SK-N-SH (cell line): ENCODE measurements around the gene GRID2IP. TPM values are rescaled to one million over a fixed set of nuclear protein-coding genes. Genes with fewer than 3 reads are reported as not detected.
A peak's percentile ranks its signal among the peaks of the same experiment; 100 is the strongest.

Experiments used
- CTCF ChIA-PET: fragments of 300-600, 350-600 bp; formaldehyde crosslinking; extraction: SDS; loops from one replicate; lab custom pipeline; 2021; lab: Yijun Ruan, JAX
- POLR2A ChIA-PET: fragments of 350-600 bp; sonication (Branson Sonifier 250); formaldehyde crosslinking; extraction: SDS; loops from one replicate; lab custom pipeline; 2020; ENCODE audit warnings: antibody characterized with exemption, inconsistent platforms; lab: Yijun Ruan, JAX
- DNase-seq: peaks from one replicate; pipeline ENCODE4 v3.0.0; 2012
- H2AFZ ChIP-seq: fragments of 200-600 bp; sonication (generic); 2 replicates; pipeline ENCODE4 v1.8.1; 2016; ENCODE audit warnings: antibody characterized with exemption, mild to moderate bottlenecking, low read depth
- H3F3A ChIP-seq: fragments of 200-600 bp; sonication (generic); replicated peaks from 2 replicates; pipeline ENCODE3; 2016; ENCODE audit warnings: antibody characterized with exemption, mild to moderate bottlenecking; ENCODE audit not compliant: insufficient read depth
- H3K27ac ChIP-seq, 2 experiments: fragments of 200-500 bp in 1 of 2; fragments of 200-600 bp in 1 of 2; sonication (Bioruptor generic) in 1 of 2; sonication (generic), shearing (Covaris generic) in 1 of 2; 2 replicates each; pipeline versions ENCODE4 v1.5.1 to v1.6.1; 2014 to 2016; ENCODE audit warnings: low read depth in 2 of 2, inconsistent platforms in 1 of 2, low read length in 1 of 2, mild to moderate bottlenecking in 1 of 2, mixed read lengths in 1 of 2
- H3K27me3 ChIP-seq: fragments of 200-600 bp; sonication (generic), shearing (Covaris generic); 2 replicates; pipeline ENCODE4 v1.6.1; 2016; ENCODE audit warnings: mixed run types; ENCODE audit not compliant: insufficient read depth
- H3K36me3 ChIP-seq, 2 experiments: fragments of 200-500 bp in 1 of 2; fragments of 200-600 bp in 1 of 2; sonication (Bioruptor generic) in 1 of 2; sonication (generic) in 1 of 2; replicated peaks in 1 of 2; 2 replicates each; pipeline versions ENCODE3 to v1.5.1; 2014 to 2016; ENCODE audit warnings: low read length in 1 of 2, mild to moderate bottlenecking in 1 of 2; ENCODE audit not compliant: insufficient read depth in 2 of 2, control insufficient read depth in 1 of 2
- H3K4me1 ChIP-seq, 2 experiments: fragments of 200-500 bp in 1 of 2; fragments of 200-600 bp in 1 of 2; sonication (Bioruptor generic) in 1 of 2; sonication (generic), shearing (Covaris generic) in 1 of 2; 2 replicates each; pipeline versions ENCODE4 v1.5.1 to v1.6.1; 2014 to 2016; ENCODE audit warnings: low read depth in 1 of 2, low read length in 1 of 2, mixed run types in 1 of 2; ENCODE audit not compliant: insufficient read depth in 2 of 2, control insufficient read depth in 1 of 2
- H3K4me2 ChIP-seq: fragments of 200-600 bp; sonication (generic), shearing (Covaris generic); 2 replicates; pipeline ENCODE4 v1.6.1; 2017; ENCODE audit warnings: mixed run types
- H3K4me3 ChIP-seq, 2 experiments: fragments of 200-500 bp in 1 of 2; fragments of 200-600 bp in 1 of 2; sonication (Bioruptor generic) in 1 of 2; sonication (generic), shearing (Covaris generic) in 1 of 2; 2 replicates each; pipeline versions ENCODE4 v1.5.1 to v1.8.1; 2014 to 2016; ENCODE audit warnings: low read depth in 2 of 2, inconsistent platforms in 1 of 2, low read length in 1 of 2, mild to moderate bottlenecking in 1 of 2, mixed read lengths in 1 of 2, moderate library complexity in 1 of 2
- H3K79me2 ChIP-seq: fragments of 200-600 bp; sonication (generic); 2 replicates; pipeline ENCODE4 v1.8.1; 2017; ENCODE audit warnings: mild to moderate bottlenecking; ENCODE audit not compliant: insufficient read depth
- H3K9ac ChIP-seq: fragments of 200-600 bp; sonication (generic); 2 replicates; pipeline ENCODE4 v1.6.1; 2017; ENCODE audit warnings: mixed run types
- H3K9me2 ChIP-seq: fragments of 200-600 bp; sonication (generic); 2 replicates; pipeline ENCODE4 v1.6.1; 2017; ENCODE audit warnings: mixed run types
- H3K9me3 ChIP-seq: fragments of 200-600 bp; sonication (generic); 2 replicates; pipeline ENCODE4 v1.6.1; 2017; ENCODE audit warnings: mixed run types, mild to moderate bottlenecking, moderate library complexity
- H4K20me1 ChIP-seq: fragments of 200-600 bp; sonication (generic); 2 replicates; pipeline ENCODE4 v1.6.1; 2017; ENCODE audit warnings: mild to moderate bottlenecking, mixed run types; ENCODE audit not compliant: insufficient read depth
- CHD2 ChIP-seq: fragments of 150-350 bp; IDR thresholded peaks from 2 replicates; pipeline ENCODE4 v1.6.1; 2018; ENCODE audit warnings: low read length; ENCODE audit not compliant: partially characterized antibody
- EZH2phosphoT487 ChIP-seq: fragments of 200-600 bp; sonication (generic); IDR thresholded peaks from 2 replicates; pipeline ENCODE4 v1.6.1; 2017; ENCODE audit warnings: low read depth, mixed run types, mild to moderate bottlenecking, antibody characterized with exemption, moderate library complexity, borderline replicate concordance
- FOXJ3 ChIP-seq: sonication (generic); formaldehyde crosslinking; IDR thresholded peaks from 2 replicates; pipeline ENCODE4 v1.5.1; 2020; ENCODE audit warnings: mild to moderate bottlenecking, missing genetic modification reagents
- GABPA ChIP-seq: IDR thresholded peaks from 2 replicates; pipeline ENCODE4 v1.4.0; 2012; ENCODE audit warnings: low read depth, mild to moderate bottlenecking
- JUND ChIP-seq: IDR thresholded peaks from 2 replicates; pipeline ENCODE4 v1.4.0; 2012
- MEF2A ChIP-seq: IDR thresholded peaks from 2 replicates; pipeline ENCODE4 v1.4.0; 2012; ENCODE audit warnings: low read depth, borderline replicate concordance
- MXI1 ChIP-seq: IDR thresholded peaks from 2 replicates; pipeline ENCODE4 v1.6.1; 2012; ENCODE audit warnings: mild to moderate bottlenecking, low read depth, low read length, improper control_type of control experiment
- NFIC ChIP-seq: IDR thresholded peaks from 2 replicates; pipeline ENCODE4 v1.4.0; 2012; ENCODE audit warnings: borderline replicate concordance
- NRF1 ChIP-seq: IDR thresholded peaks from 2 replicates; pipeline ENCODE4 v1.6.1; 2012; ENCODE audit warnings: low read depth, mild to moderate bottlenecking, low read length
- RCOR1 ChIP-seq: fragments of 150-350 bp; IDR thresholded peaks from 2 replicates; pipeline ENCODE4 v1.6.1; 2017; ENCODE audit warnings: antibody characterized with exemption, low read length
- RFX5 ChIP-seq: IDR thresholded peaks from 2 replicates; pipeline ENCODE4 v1.6.1; 2012; ENCODE audit warnings: mild to moderate bottlenecking, improper control_type of control experiment, low read length
- RXRA ChIP-seq: IDR thresholded peaks from 2 replicates; pipeline ENCODE4 v1.4.0; 2012; ENCODE audit warnings: low read depth, mild to moderate bottlenecking, borderline replicate concordance
- SIN3A ChIP-seq: IDR thresholded peaks from 2 replicates; pipeline ENCODE4 v1.6.1; 2012; ENCODE audit warnings: low read depth, mild to moderate bottlenecking, low read length, moderate library complexity, borderline replicate concordance
- SMC3 ChIP-seq: IDR thresholded peaks from 2 replicates; pipeline ENCODE4 v1.6.1; 2012; ENCODE audit warnings: low read depth, low read length, improper control_type of control experiment
- TCF12 ChIP-seq: IDR thresholded peaks from 2 replicates; pipeline ENCODE4 v1.4.0; 2012
- TEAD4 ChIP-seq: IDR thresholded peaks from 2 replicates; pipeline ENCODE4 v1.4.0; 2012; ENCODE audit warnings: mild to moderate bottlenecking, borderline replicate concordance; ENCODE audit not compliant: insufficient read depth
- YY1 ChIP-seq: IDR thresholded peaks from 2 replicates; pipeline ENCODE4 v1.4.0; 2012; ENCODE audit warnings: low read depth, mild to moderate bottlenecking
- WGBS: methylation state at CpG from one replicate; pipeline ENCODE4 v1.1.6; 2017; ENCODE audit warnings: low lambda C conversion rate; 5-methylcytosine and 5-hydroxymethylcytosine counted together
- polyA plus RNA-seq, 3 experiments: library from polyadenylated mRNA; depleted of rRNA; stranded (reverse); fragments of >200 nt; gene quantifications; 2 replicates each; pipeline ENCODE4 v1.2.3, GENCODE V29; 2012
- TF ChIP-seq, protein P1 (sequence below): IDR thresholded peaks from 2 replicates; pipeline ENCODE4; 2012
- TF ChIP-seq, protein P2 (sequence below): IDR thresholded peaks from 2 replicates; pipeline ENCODE4 v1.4.0; 2012; ENCODE audit warnings: low read depth, borderline replicate concordance
- TF ChIP-seq, protein P3 (sequence below): IDR thresholded peaks from 2 replicates; pipeline ENCODE4 v1.4.0; 2012; ENCODE audit warnings: low read depth, borderline replicate concordance
- TF ChIP-seq, protein P4 (sequence below): IDR thresholded peaks from 2 replicates; pipeline ENCODE4 v1.6.1; 2012; ENCODE audit warnings: mild to moderate bottlenecking, low read depth, low read length, moderate library complexity
- TF ChIP-seq, protein P5 (sequence below): fragments of 200-600 bp; sonication (generic); IDR thresholded peaks from 2 replicates; pipeline ENCODE4 v1.6.1; 2017; ENCODE audit warnings: antibody characterized with exemption, mild to moderate bottlenecking, moderate library complexity

Gene GRID2IP
- polyA plus RNA-seq, 1 of the 3 experiments (the other 2 are of a cell fraction), result 0.03 TPM

DNA sequence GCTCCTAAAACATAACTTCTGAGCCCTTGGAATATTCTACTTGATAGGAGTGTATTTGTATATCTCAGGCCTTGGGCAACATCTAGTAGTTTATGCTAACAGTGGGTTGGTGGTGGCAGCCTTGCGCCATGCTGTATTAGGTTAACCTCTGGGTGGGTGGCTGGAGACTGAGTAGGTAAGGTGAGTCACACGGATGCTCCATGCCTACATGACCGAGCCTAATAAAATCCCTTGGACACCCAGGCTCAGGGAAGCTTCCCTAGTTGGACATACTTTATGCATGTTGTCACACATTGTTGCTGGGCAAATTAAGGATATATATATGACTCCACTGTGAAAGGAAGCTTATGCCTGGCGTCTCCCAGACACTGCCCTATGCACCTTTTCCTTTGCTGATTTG is 97.5 kb downstream of the GRID2IP start (continued):
- TF ChIP-seq, protein P1, sequence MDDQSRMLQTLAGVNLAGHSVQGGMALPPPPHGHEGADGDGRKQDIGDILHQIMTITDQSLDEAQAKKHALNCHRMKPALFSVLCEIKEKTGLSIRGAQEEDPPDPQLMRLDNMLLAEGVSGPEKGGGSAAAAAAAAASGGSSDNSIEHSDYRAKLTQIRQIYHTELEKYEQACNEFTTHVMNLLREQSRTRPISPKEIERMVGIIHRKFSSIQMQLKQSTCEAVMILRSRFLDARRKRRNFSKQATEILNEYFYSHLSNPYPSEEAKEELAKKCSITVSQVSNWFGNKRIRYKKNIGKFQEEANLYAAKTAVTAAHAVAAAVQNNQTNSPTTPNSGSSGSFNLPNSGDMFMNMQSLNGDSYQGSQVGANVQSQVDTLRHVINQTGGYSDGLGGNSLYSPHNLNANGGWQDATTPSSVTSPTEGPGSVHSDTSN, result no peak
- TF ChIP-seq MEF2A (no peak), YY1 (no peak), SMC3 (no peak), TEAD4 (no peak), RXRA (no peak), GABPA (no peak), RCOR1 (no peak), JUND (peak; percentile 34; the same call in 1 of the 2 replicates), RFX5 (0 out of 2 replicates have a peak, but pooled peaks have one; percentile 69), CHD2 (no peak), EZH2phosphoT487 (no peak), NRF1 (no peak), NFIC (no peak), SIN3A (no peak), MXI1 (no peak), FOXJ3 (CRISPR knock-in tag) (no peak)
- TF ChIP-seq, protein P2, sequence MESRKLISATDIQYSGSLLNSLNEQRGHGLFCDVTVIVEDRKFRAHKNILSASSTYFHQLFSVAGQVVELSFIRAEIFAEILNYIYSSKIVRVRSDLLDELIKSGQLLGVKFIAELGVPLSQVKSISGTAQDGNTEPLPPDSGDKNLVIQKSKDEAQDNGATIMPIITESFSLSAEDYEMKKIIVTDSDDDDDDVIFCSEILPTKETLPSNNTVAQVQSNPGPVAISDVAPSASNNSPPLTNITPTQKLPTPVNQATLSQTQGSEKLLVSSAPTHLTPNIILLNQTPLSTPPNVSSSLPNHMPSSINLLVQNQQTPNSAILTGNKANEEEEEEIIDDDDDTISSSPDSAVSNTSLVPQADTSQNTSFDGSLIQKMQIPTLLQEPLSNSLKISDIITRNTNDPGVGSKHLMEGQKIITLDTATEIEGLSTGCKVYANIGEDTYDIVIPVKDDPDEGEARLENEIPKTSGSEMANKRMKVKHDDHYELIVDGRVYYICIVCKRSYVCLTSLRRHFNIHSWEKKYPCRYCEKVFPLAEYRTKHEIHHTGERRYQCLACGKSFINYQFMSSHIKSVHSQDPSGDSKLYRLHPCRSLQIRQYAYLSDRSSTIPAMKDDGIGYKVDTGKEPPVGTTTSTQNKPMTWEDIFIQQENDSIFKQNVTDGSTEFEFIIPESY, result 0 out of 2 replicates have a peak, but pooled peaks have one; percentile 17
- TF ChIP-seq, protein P3, sequence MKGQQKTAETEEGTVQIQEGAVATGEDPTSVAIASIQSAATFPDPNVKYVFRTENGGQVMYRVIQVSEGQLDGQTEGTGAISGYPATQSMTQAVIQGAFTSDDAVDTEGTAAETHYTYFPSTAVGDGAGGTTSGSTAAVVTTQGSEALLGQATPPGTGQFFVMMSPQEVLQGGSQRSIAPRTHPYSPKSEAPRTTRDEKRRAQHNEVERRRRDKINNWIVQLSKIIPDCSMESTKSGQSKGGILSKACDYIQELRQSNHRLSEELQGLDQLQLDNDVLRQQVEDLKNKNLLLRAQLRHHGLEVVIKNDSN, result no peak

DNA sequence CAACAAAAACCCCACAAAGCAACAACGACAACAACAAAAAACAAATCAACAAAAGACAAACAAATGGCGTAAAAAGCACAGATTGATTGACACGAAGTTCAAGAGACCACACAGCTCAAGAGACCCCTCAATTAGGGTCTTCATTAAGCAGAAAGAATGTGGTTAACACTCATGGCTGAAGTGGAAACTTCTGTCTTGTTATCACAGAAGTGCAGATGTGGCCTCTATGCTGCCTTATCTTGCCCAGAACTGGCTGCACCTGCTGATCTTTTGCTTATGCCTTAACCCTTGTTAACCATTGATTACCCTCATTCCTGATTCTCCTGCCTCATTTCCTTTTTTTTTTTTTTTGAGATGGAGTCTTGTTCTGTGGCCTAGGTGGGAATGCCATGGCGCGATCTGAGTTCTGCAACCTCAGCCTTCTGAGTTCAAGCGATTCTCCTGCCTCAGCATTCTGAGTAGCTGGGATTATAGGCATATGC is 100.0 kb downstream of the GRID2IP start:
- POLR2A ChIA-PET, result no interaction called here
- TF ChIP-seq, protein P4, sequence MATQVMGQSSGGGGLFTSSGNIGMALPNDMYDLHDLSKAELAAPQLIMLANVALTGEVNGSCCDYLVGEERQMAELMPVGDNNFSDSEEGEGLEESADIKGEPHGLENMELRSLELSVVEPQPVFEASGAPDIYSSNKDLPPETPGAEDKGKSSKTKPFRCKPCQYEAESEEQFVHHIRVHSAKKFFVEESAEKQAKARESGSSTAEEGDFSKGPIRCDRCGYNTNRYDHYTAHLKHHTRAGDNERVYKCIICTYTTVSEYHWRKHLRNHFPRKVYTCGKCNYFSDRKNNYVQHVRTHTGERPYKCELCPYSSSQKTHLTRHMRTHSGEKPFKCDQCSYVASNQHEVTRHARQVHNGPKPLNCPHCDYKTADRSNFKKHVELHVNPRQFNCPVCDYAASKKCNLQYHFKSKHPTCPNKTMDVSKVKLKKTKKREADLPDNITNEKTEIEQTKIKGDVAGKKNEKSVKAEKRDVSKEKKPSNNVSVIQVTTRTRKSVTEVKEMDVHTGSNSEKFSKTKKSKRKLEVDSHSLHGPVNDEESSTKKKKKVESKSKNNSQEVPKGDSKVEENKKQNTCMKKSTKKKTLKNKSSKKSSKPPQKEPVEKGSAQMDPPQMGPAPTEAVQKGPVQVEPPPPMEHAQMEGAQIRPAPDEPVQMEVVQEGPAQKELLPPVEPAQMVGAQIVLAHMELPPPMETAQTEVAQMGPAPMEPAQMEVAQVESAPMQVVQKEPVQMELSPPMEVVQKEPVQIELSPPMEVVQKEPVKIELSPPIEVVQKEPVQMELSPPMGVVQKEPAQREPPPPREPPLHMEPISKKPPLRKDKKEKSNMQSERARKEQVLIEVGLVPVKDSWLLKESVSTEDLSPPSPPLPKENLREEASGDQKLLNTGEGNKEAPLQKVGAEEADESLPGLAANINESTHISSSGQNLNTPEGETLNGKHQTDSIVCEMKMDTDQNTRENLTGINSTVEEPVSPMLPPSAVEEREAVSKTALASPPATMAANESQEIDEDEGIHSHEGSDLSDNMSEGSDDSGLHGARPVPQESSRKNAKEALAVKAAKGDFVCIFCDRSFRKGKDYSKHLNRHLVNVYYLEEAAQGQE, result no peak
- TF ChIP-seq, protein P5, sequence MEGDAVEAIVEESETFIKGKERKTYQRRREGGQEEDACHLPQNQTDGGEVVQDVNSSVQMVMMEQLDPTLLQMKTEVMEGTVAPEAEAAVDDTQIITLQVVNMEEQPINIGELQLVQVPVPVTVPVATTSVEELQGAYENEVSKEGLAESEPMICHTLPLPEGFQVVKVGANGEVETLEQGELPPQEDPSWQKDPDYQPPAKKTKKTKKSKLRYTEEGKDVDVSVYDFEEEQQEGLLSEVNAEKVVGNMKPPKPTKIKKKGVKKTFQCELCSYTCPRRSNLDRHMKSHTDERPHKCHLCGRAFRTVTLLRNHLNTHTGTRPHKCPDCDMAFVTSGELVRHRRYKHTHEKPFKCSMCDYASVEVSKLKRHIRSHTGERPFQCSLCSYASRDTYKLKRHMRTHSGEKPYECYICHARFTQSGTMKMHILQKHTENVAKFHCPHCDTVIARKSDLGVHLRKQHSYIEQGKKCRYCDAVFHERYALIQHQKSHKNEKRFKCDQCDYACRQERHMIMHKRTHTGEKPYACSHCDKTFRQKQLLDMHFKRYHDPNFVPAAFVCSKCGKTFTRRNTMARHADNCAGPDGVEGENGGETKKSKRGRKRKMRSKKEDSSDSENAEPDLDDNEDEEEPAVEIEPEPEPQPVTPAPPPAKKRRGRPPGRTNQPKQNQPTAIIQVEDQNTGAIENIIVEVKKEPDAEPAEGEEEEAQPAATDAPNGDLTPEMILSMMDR, result no peak
- TF ChIP-seq TCF12 (no peak), TEAD4 (no peak)
- WGBS, result 97% methylated on average over 6 of the region's 6 CpGs
- DNase-seq, result no peak
- Histone ChIP-seq H3K79me2 (peaks cover 23% of the 10 kb centered on the region), H2AFZ (no peak overlapping the region), H3K36me3 (no peaks in the 10 kb centered on the region), H3K27me3 (no peaks in the 10 kb centered on the region), H3K9me3 (no peaks in the 10 kb centered on the region), H3K9ac (no peak overlapping the region), H3F3A (peaks cover 58% of the 10 kb centered on the region), H3K9me2 (no peaks in the 10 kb centered on the region), H3K4me3 (no peak overlapping the region), H3K4me2 (no peak overlapping the region), H3K4me1 (peaks cover 6% of the 10 kb centered on the region in 2 experiments; a peak in 3 of 4 replicates), H3K27ac (no peak overlapping the region), H4K20me1 (no peaks in the 10 kb centered on the region)
- CTCF ChIA-PET, result no interaction called here
